Tibial nerve (tissue), 4 donors: ENCODE data around the gene FAT4.

Experiments
- EP300 ChIP-seq, 2 donors: sonication (generic); formaldehyde crosslinking; IDR thresholded peaks; one replicate each; pipeline ENCODE4 v1.6.1; 2017; ENCODE audit warnings: antibody characterized with exemption in 2 of 2, mild to moderate bottlenecking in 1 of 2
- POLR2A ChIP-seq, 2 donors: fragments of 450-650 bp; IDR thresholded peaks; one replicate each; pipeline ENCODE4 v1.6.1; 2017; ENCODE audit warnings: antibody characterized with exemption in 2 of 2, mild to moderate bottlenecking in 2 of 2, moderate library complexity in 2 of 2
- TF ChIP-seq, protein P1 (sequence below), 5 experiments: fragments of 200-600 bp in 3 of 5; fragments of 450-650 bp in 2 of 5; sonication (generic) in 3 of 5; IDR thresholded peaks; one replicate each; pipeline ENCODE4 v1.5.1; 2016 to 2019; ENCODE audit warnings: antibody characterized with exemption in 5 of 5, mild to moderate bottlenecking in 3 of 5, moderate library complexity in 2 of 5

DNA sequence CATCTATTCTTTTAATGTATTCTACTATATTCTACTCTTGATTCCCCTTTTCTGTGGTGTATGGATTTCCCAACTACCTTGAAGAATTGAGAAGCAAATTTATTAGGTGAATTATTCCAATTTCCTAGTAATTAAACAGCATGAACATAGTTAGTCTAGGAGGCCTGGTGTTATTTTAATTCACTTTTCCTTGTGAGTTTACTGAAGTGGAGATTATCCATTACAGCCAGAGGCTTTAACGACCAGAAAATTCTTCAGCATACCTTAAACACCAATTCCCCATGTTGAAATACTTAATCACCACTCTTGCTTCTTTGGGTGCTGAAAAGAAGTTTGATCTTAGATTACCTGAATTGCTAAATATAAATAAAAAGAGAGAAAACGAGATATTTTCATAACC lies 29.4 kb downstream of the FAT4 start:
- TF ChIP-seq, protein P1, sequence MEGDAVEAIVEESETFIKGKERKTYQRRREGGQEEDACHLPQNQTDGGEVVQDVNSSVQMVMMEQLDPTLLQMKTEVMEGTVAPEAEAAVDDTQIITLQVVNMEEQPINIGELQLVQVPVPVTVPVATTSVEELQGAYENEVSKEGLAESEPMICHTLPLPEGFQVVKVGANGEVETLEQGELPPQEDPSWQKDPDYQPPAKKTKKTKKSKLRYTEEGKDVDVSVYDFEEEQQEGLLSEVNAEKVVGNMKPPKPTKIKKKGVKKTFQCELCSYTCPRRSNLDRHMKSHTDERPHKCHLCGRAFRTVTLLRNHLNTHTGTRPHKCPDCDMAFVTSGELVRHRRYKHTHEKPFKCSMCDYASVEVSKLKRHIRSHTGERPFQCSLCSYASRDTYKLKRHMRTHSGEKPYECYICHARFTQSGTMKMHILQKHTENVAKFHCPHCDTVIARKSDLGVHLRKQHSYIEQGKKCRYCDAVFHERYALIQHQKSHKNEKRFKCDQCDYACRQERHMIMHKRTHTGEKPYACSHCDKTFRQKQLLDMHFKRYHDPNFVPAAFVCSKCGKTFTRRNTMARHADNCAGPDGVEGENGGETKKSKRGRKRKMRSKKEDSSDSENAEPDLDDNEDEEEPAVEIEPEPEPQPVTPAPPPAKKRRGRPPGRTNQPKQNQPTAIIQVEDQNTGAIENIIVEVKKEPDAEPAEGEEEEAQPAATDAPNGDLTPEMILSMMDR (IDR thresholded peaks at IDR 0.05): no peak
- no peak for TF ChIP-seq EP300 (IDR thresholded peaks at IDR 0.05)
- no peak for TF ChIP-seq POLR2A (IDR thresholded peaks at IDR 0.05)
